K562 (cell line): ENCODE results near the gene SMARCA4. TPM values are rescaled to one million over a fixed set of nuclear protein-coding genes. Genes with fewer than 3 reads are reported as not detected.
A peak's percentile ranks its signal among the peaks of the same experiment; 100 is the strongest.

Source experiments
- ATAC-seq: fragments of 200-7000 bp; cut with Tn5 transposase; 3 replicates; pipeline ENCODE4 v1.9.1; 2020; ENCODE audit warnings: moderate library complexity
- BruUV-seq: library from RNA; stranded (reverse); fragments of 400-500 nt; replicated peaks from 2 replicates; lab custom pipeline; 2021; lab: Mats Ljungman, UMichigan
- CTCF ChIA-PET: fragments of 300-600 bp; formaldehyde crosslinking; extraction: SDS; loops from one replicate; lab custom pipeline; 2021; ENCODE audit warnings: low intra/inter-chr PET ratio; lab: Yijun Ruan, JAX
- POLR2A ChIA-PET: fragments of 300-600, 350-650 bp; sonication (Branson Sonifier 250); formaldehyde crosslinking; extraction: SDS; loops from one replicate; lab custom pipeline; 2021; ENCODE audit warnings: antibody characterized with exemption, inconsistent platforms; lab: Yijun Ruan, JAX
- DNase-seq, 4 experiments: peaks; one replicate each; pipeline versions ENCODE4 v3.0.0 to v3.0.0-alpha.2; 2011 to 2018; ENCODE audit warnings: low spot score in 3 of 4, mixed read lengths in 3 of 4; ENCODE audit errors: extremely low read depth in 1 of 4
- FAIRE-seq: peaks from 2 replicates; lab custom pipeline; 2011; peaks lifted over from hg19 to GRCh38; lab: Jason Lieb, UNC
- H2AFZ ChIP-seq: 2 replicates; pipeline ENCODE4 v1.6.0; 2011; ENCODE audit warnings: low read depth, low read length, control low read depth, inconsistent platforms
- H3K27ac ChIP-seq: fragments of 200-600 bp; 3 replicates; pipeline ENCODE4 v1.8.0; 2011; ENCODE audit warnings: low read depth, mild to moderate bottlenecking, control low read depth, inconsistent platforms, low read length, moderate library complexity, mixed read lengths; ENCODE audit errors: extremely low read depth
- H3K27me3 ChIP-seq, 2 experiments: fragments of 300-600 bp in 1 of 2; 2 replicates in 1 of 2; 3 replicates in 1 of 2; pipeline versions ENCODE4 v1.6.0 to v1.8.0; 2011; ENCODE audit warnings: inconsistent platforms in 2 of 2, low read length in 2 of 2, mild to moderate bottlenecking in 1 of 2, mixed read lengths in 1 of 2, moderate library complexity in 1 of 2; ENCODE audit not compliant: control insufficient read depth in 2 of 2, insufficient read depth in 2 of 2
- H3K36me3 ChIP-seq: fragments of 300-600 bp; 3 replicates; pipeline ENCODE4 v1.8.0; 2011; ENCODE audit warnings: mild to moderate bottlenecking, low read length, inconsistent platforms; ENCODE audit not compliant: control insufficient read depth, insufficient read depth
- H3K4me1 ChIP-seq, 2 experiments: fragments of 200-600 bp in 1 of 2; replicated peaks in 1 of 2; 2 replicates in 1 of 2; 3 replicates in 1 of 2; pipeline versions ENCODE4 v1.5.1 to v1.8.0; 2011; ENCODE audit warnings: inconsistent platforms in 2 of 2, low read length in 2 of 2, mild to moderate bottlenecking in 1 of 2, mixed read lengths in 1 of 2, moderate library complexity in 1 of 2; ENCODE audit not compliant: control insufficient read depth in 2 of 2, insufficient read depth in 2 of 2
- H3K4me2 ChIP-seq: 2 replicates; pipeline ENCODE4 v1.6.1; 2011; ENCODE audit warnings: low read length, control low read depth, inconsistent platforms, mixed read lengths; ENCODE audit not compliant: insufficient read depth
- H3K4me3 ChIP-seq: fragments of 200-600 bp; sonication (generic), shearing (Covaris generic); 2 replicates; pipeline ENCODE4 v1.5.1; 2016; ENCODE audit warnings: control low read depth, inconsistent platforms
- H3K79me2 ChIP-seq: fragments of 200-600 bp; 3 replicates; pipeline ENCODE4 v1.8.0; 2011; ENCODE audit warnings: low read length, inconsistent platforms; ENCODE audit not compliant: control insufficient read depth, insufficient read depth
- H3K9ac ChIP-seq, 2 experiments: 2 replicates each; pipeline versions ENCODE4 v1.6.0 to v1.6.1; 2011; ENCODE audit warnings: low read depth in 2 of 2, low read length in 2 of 2, control low read depth in 1 of 2, inconsistent platforms in 1 of 2, mild to moderate bottlenecking in 1 of 2, mixed read lengths in 1 of 2; ENCODE audit not compliant: insufficient read depth in 1 of 2
- H3K9me1 ChIP-seq: one replicate; pipeline ENCODE4 v1.6.0; 2011; ENCODE audit warnings: inconsistent platforms, mild to moderate bottlenecking, low read length, moderate library complexity; ENCODE audit not compliant: control insufficient read depth, insufficient read depth
- H3K9me3 ChIP-seq: replicated peaks from 2 replicates; pipeline ENCODE4 v1.5.1; 2011; ENCODE audit warnings: low read depth, low read length, inconsistent platforms; ENCODE audit not compliant: control insufficient read depth, insufficient read depth
- H4K20me1 ChIP-seq: replicated peaks from 2 replicates; pipeline ENCODE4 v1.6.1; 2011; ENCODE audit warnings: low read length, inconsistent platforms, mixed read lengths; ENCODE audit not compliant: control insufficient read depth, insufficient read depth
- GMEB1 ChIP-seq: fragments of 250-450 bp; sonication (Bioruptor Pico); IDR thresholded peaks from 2 replicates; pipeline ENCODE4 v1.4.0; 2020; ENCODE audit warnings: mild to moderate bottlenecking
- HMGXB4 ChIP-seq: sonication (generic); formaldehyde crosslinking; IDR thresholded peaks from 2 replicates; pipeline ENCODE4 v1.8.1; 2023; ENCODE audit warnings: mild to moderate bottlenecking, missing genetic modification reagents
- POLR2AphosphoS2 ChIP-seq: IDR thresholded peaks from 2 replicates; pipeline ENCODE4 v1.6.1; 2012; ENCODE audit warnings: low read length, improper control_type of control experiment
- RBM39 ChIP-seq: fragments of 200-400 bp; formaldehyde crosslinking; optimal IDR thresholded peaks from 2 replicates; pipeline ENCODE3; 2018; ENCODE audit warnings: low read depth, low read length
- RUNX1 ChIP-seq: sonication (generic); IDR thresholded peaks from 2 replicates; pipeline ENCODE4 v1.6.1; 2016; ENCODE audit warnings: antibody characterized with exemption, low read depth
- SMARCB1 ChIP-seq: IDR thresholded peaks from 2 replicates; pipeline ENCODE4 v1.6.1; 2011; ENCODE audit warnings: improper control_type of control experiment, low read depth; ENCODE audit not compliant: insufficient read length
- ZFP36 ChIP-seq: fragments of 150-350 bp; IDR thresholded peaks from 2 replicates; pipeline ENCODE4 v1.6.1; 2018; ENCODE audit warnings: low read length, low read depth; ENCODE audit not compliant: partially characterized antibody
- ZFPM2 ChIP-seq: fragments of 250-450 bp; sonication (Bioruptor Pico); IDR thresholded peaks from 2 replicates; pipeline ENCODE4 v1.5.1; 2022; ENCODE audit warnings: mild to moderate bottlenecking
- ZNF124 ChIP-seq: sonication (generic); formaldehyde crosslinking; IDR thresholded peaks from 2 replicates; pipeline ENCODE4 v1.8.1; 2022; ENCODE audit warnings: missing genetic modification reagents
- ZNF263 ChIP-seq: sonication (generic); formaldehyde crosslinking; IDR thresholded peaks from 2 replicates; pipeline ENCODE4 v1.8.0; 2022; ENCODE audit warnings: mild to moderate bottlenecking, missing genetic modification reagents, borderline replicate concordance
- ZNF584 ChIP-seq: fragments of 200-800 bp; sonication (Bioruptor generic); IDR thresholded peaks from 2 replicates; pipeline ENCODE4 v1.6.1; 2016; ENCODE audit warnings: low read depth, mild to moderate bottlenecking, missing genetic modification characterization, missing compliant biosample characterization
- WGBS: fragments of 100-300 bp; shearing (Covaris generic); methylation state at CpG from one replicate; pipeline ENCODE4 v1.1.6; 2016; ENCODE audit warnings: low coverage, mixed read lengths; ENCODE audit not compliant: insufficient coverage; ENCODE audit errors: missing lambda C conversion rate; 5-methylcytosine and 5-hydroxymethylcytosine counted together
- in situ Hi-C: fragments of 300-500 bp; cut with MboI; formaldehyde crosslinking; loops from 4 replicates; pipeline ENCODE4 v1.15.0; 2018; ENCODE audit warnings: inconsistent platforms, mixed read lengths
- intact Hi-C: fragments of 100-400 bp; cut with micrococcal nuclease; formaldehyde crosslinking; loops from 2 replicates; pipeline ENCODE4 v1.14.2; 2022
- polyA plus RNA-seq, 8 experiments: library from polyadenylated mRNA; depleted of rRNA in 4 of 8; stranded (reverse) in 5 of 8; unstranded in 3 of 8; fragments of >200 nt; fragmentation: Nextera tagmentation in 2 of 8; fragmentation: Illumina TruSeq in 1 of 8; extraction: Ambion mirVana in 2 of 8; extraction: Trizol in 1 of 8; gene quantifications; 2 replicates each; pipeline versions ENCODE4 v1.2.1 to v1.2.3, GENCODE V29; 2011 to 2014; ENCODE audit warnings: inconsistent platforms in 1 of 8, missing spikeins in 1 of 8
- total RNA-seq, 7 experiments: library from RNA; depleted of rRNA in 6 of 7; stranded (reverse); fragments of >200 nt in 6 of 7; fragmentation: Illumina TruSeq in 2 of 7; extraction: Trizol in 2 of 7; gene quantifications; 2 replicates each; pipeline versions ENCODE4 v1.2.1 to v1.2.3, GENCODE V29; 2011 to 2021; ENCODE audit warnings: low replicate concordance in 1 of 7

Gene SMARCA4
- total and polyA plus RNA-seq, 9 of the 15 experiments (the other 6 are each of a cell fraction or from before 2014, with no cell fraction given) = 19.3 to 207 (median 52.1) TPM

- H3K9ac ChIP-seq = no peak overlapping the region
- in situ Hi-C loops (no loop called here), intact Hi-C loops (no loop called here)
- ChIA-PET POLR2A (no interaction called here), CTCF (no interaction called here)
- H3K27me3 ChIP-seq = no peaks in the 10 kb centered on the region
- H3K4me1 ChIP-seq = peaks cover 0 to 47% of the 10 kb centered on the region in 2 experiments; a peak in 2 of 5 replicates
- WGBS = 80% methylated on average over 1 of the region's 6 CpGs
- DNase-seq = no peak
- no peak overlapping the region for H3K27ac ChIP-seq
- no peak for FAIRE-seq
- BruUV-seq = no TSS peak
- peaks cover 5% of the 10 kb centered on the region for H3K9me1 ChIP-seq
- H3K4me2 ChIP-seq = no peak overlapping the region
- TF ChIP-seq ZFP36 (peak; percentile 30), ZNF584 (CRISPR knock-in tag) (no peak)
- no peaks in the 10 kb centered on the region for H3K79me2 ChIP-seq
- H3K9me3 ChIP-seq = no peaks in the 10 kb centered on the region
- H2AFZ ChIP-seq = no peak overlapping the region
- no peak for ATAC-seq
- peaks cover 75% of the 10 kb centered on the region; the same call in 1 of the 3 replicates for H3K36me3 ChIP-seq
- no peaks in the 10 kb centered on the region for H4K20me1 ChIP-seq
- no peak overlapping the region for H3K4me3 ChIP-seq
These were observed 44.2 kb upstream of the SMARCA4 start for GRCh38 chr19:10916602-10917001.

GRCh38 chr19:10918359-10918758, 42.5 kb upstream of the SMARCA4 start:
- BruUV-seq = no TSS peak
- in situ Hi-C loops = no loop called here
- TF ChIP-seq GMEB1 (no peak), ZFPM2 (CRISPR knock-in tag) (no peak), POLR2AphosphoS2 (0 out of 2 replicates have a peak, but pooled peaks have one; percentile 38), HMGXB4 (CRISPR knock-in tag) (no peak), SMARCB1 (no peak), ZNF124 (CRISPR knock-in tag) (no peak), ZNF263 (CRISPR knock-in tag) (no peak), RBM39 (no peak), RUNX1 (no peak)
- TF ChIP-seq, all 486 proteins: peak for 1
- H3K79me2 ChIP-seq = no peaks in the 10 kb centered on the region
- WGBS = 96% methylated on average over 10 of the region's 11 CpGs
- H3K9me1 ChIP-seq = peaks cover 5% of the 10 kb centered on the region
- H3K9ac ChIP-seq = no peak overlapping the region
- CTCF ChIA-PET = no interaction called here
- no peaks in the 10 kb centered on the region for H3K9me3 ChIP-seq
- FAIRE-seq (no peak), ATAC-seq (no peak), DNase-seq (no peak)
- no peak overlapping the region for H3K27ac ChIP-seq
- POLR2A ChIA-PET = interaction anchor here (0.6 to 2.4 kb wide), 4 partner anchors 9 to 46 kb away, joined by 3 to 7 read pairs (median 5); no protein-coding TSS in a partner anchor
- no peak overlapping the region for H3K4me3 ChIP-seq
- H3K27me3 ChIP-seq = no peaks in the 10 kb centered on the region
- intact Hi-C loops = no loop called here
- peaks cover 0 to 48% of the 10 kb centered on the region in 2 experiments; a peak in 2 of 5 replicates for H3K4me1 ChIP-seq
- H3K4me2 ChIP-seq = no peak overlapping the region
- H3K36me3 ChIP-seq = peaks cover 77% of the 10 kb centered on the region; the same call in 1 of the 3 replicates
- H2AFZ ChIP-seq = no peak overlapping the region
- H4K20me1 ChIP-seq = no peaks in the 10 kb centered on the region
